HepG2 (cell line): ENCODE measurements around the gene AQP11. TPM values are rescaled to one million over a fixed set of nuclear protein-coding genes. Genes with fewer than 3 reads are reported as not detected.
A peak's percentile ranks its signal among the peaks of the same experiment; 100 is the strongest.

Experiments
- HOMEZ ChIP-seq: IDR thresholded peaks from 2 replicates; pipeline ENCODE4 v1.6.1; 2016; ENCODE audit warnings: low read depth
- NFIB ChIP-seq: sonication (generic); formaldehyde crosslinking; IDR thresholded peaks from 2 replicates; pipeline ENCODE4 v1.9.0; 2021; ENCODE audit warnings: missing genetic modification reagents, mild to moderate bottlenecking, borderline replicate concordance
- SRF ChIP-seq: IDR thresholded peaks from 2 replicates; pipeline ENCODE4 v1.6.1; 2011; ENCODE audit warnings: mild to moderate bottlenecking, low read depth, low read length, moderate library complexity
- TARDBP ChIP-seq: sonication (generic); formaldehyde crosslinking; IDR thresholded peaks from 2 replicates; pipeline ENCODE4 v1.8.0; 2022; ENCODE audit warnings: mild to moderate bottlenecking, missing genetic modification reagents
- TOPORS ChIP-seq: sonication (generic); formaldehyde crosslinking; IDR thresholded peaks from 2 replicates; pipeline ENCODE4 v1.8.0; 2023; ENCODE audit warnings: mild to moderate bottlenecking, missing genetic modification reagents
- ZBTB39 ChIP-seq: sonication (generic); formaldehyde crosslinking; IDR thresholded peaks from 2 replicates; pipeline ENCODE4 v1.5.0; 2020; ENCODE audit warnings: missing genetic modification reagents
- ZBTB40 ChIP-seq, 2 experiments: fragments of 450-650 bp in 1 of 2; sonication (generic) in 1 of 2; formaldehyde crosslinking in 1 of 2; IDR thresholded peaks; 2 replicates each; pipeline versions ENCODE4 v1.6.1 to v1.8.0; 2016 to 2022; ENCODE audit warnings: antibody characterized with exemption in 1 of 2, mild to moderate bottlenecking in 1 of 2, missing genetic modification reagents in 1 of 2
- ZNF124 ChIP-seq: sonication (generic); formaldehyde crosslinking; IDR thresholded peaks from 2 replicates; pipeline ENCODE4 v1.4.0; 2020; ENCODE audit warnings: missing genetic modification reagents
- ZNF44 ChIP-seq: sonication (generic); formaldehyde crosslinking; IDR thresholded peaks from 2 replicates; pipeline ENCODE4 v1.5.1; 2020; ENCODE audit warnings: mild to moderate bottlenecking, missing genetic modification reagents
- ZNF597 ChIP-seq: sonication (generic); formaldehyde crosslinking; IDR thresholded peaks from 2 replicates; pipeline ENCODE4 v1.5.0; 2020; ENCODE audit warnings: missing genetic modification reagents
- ZNF770 ChIP-seq: sonication (generic); formaldehyde crosslinking; IDR thresholded peaks from 2 replicates; pipeline ENCODE4 v1.5.0; 2020; ENCODE audit warnings: mild to moderate bottlenecking, missing genetic modification reagents
- polyA plus RNA-seq, 8 experiments: library from polyadenylated mRNA; depleted of rRNA in 3 of 8; stranded (reverse) in 7 of 8; unstranded in 1 of 8; fragments of >200 nt; fragmentation: Illumina TruSeq in 4 of 8; extraction: Trizol in 4 of 8; gene quantifications; 2 replicates each; pipeline versions ENCODE4 v1.2.1 to v1.2.3, GENCODE V29; 2011 to 2016; ENCODE audit warnings: low read depth in 4 of 8, missing spikeins in 1 of 8, mixed read lengths in 1 of 8; ENCODE audit not compliant: insufficient read depth in 1 of 8
- total RNA-seq, 5 experiments: library from RNA; depleted of rRNA; stranded (reverse); fragments of >200 nt; fragmentation: Illumina TruSeq; extraction: Trizol; gene quantifications; 2 replicates each; pipeline ENCODE4 v1.2.3, GENCODE V29; 2016; ENCODE audit warnings: low read depth in 1 of 5

AQP11 gene
- total and polyA plus RNA-seq, 2 of the 13 experiments (the other 11 are each of a cell fraction or from before 2014, with no cell fraction given) = 10.4 to 15.3 TPM

GRCh38 chr11:77637345-77638165 is 47.8 kb downstream of the AQP11 start, which contains the start of gene CLNS1A (continued):
- no peak for TF ChIP-seq ZNF597
- TF ChIP-seq ZBTB40 (IDR thresholded peaks at IDR 0.05) = peak; percentile 80
- peak; percentile 87 for TF ChIP-seq ZBTB40 (CRISPR knock-in tag; IDR thresholded peaks at IDR 0.05)
- no peak for TF ChIP-seq ZBTB39 (CRISPR knock-in tag)
- TF ChIP-seq HOMEZ (CRISPR knock-in tag) = peak; percentile 49; the same call in 1 of the 2 replicates
- TF ChIP-seq ZNF124 = peak; percentile 75; the same call in 1 of the 2 replicates
- TF ChIP-seq ZNF770 (CRISPR knock-in tag) = no peak
- peak; percentile 64 for TF ChIP-seq TARDBP
- no peak for TF ChIP-seq NFIB
- TF ChIP-seq ZNF44 = no peak
- 0 out of 2 replicates have a peak, but pooled peaks have one; percentile 68 for TF ChIP-seq TOPORS (CRISPR knock-in tag)
- TF ChIP-seq SRF = no peak
